Activated gamma-delta T cell (primary cell): ENCODE data around the gene KPTN.

ENCODE experiments used
- DNase-seq: peaks from one replicate; lab custom pipeline; 2025; lab: John Stamatoyannopoulos, UW

The KPTN gene

GRCh38 chr19:47469719-47470118, 14.3 kb downstream of the KPTN start:
- no peak for DNase-seq

- no peak for DNase-seq
Observed at GRCh38 chr19:47469363-47469700, 14.7 kb downstream of the KPTN start.

DNA sequence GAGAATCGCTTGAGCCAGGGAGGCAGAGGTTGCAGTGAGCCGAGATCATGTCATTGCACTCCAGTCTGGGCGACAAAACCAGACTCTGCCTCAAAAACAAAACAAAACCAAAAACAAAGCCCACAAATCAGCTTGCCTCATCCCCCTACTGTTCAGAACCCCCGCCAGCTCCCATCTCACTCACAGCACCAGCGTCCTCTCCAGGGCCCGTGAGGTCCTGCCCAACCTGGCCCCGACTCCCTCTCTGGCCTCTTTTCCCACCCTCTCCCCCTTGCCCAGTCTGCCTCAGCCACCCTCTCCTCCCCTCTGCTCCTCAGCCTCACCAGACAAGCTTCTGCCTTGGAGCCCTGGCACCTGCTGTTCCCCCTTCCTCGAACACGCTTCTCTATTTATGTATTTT, 16.1 kb downstream of the KPTN start:
- DNase-seq, result no peak

GRCh38 chr19:47465957-47466356, 18.1 kb downstream of the KPTN start:
- no peak for DNase-seq

GRCh38 chr19:47464675-47465419, 19.2 kb downstream of the KPTN start:
- no peak for DNase-seq

- no peak for DNase-seq
Observed at GRCh38 chr19:47461876-47462275, 22.1 kb downstream of the KPTN start.

DNA sequence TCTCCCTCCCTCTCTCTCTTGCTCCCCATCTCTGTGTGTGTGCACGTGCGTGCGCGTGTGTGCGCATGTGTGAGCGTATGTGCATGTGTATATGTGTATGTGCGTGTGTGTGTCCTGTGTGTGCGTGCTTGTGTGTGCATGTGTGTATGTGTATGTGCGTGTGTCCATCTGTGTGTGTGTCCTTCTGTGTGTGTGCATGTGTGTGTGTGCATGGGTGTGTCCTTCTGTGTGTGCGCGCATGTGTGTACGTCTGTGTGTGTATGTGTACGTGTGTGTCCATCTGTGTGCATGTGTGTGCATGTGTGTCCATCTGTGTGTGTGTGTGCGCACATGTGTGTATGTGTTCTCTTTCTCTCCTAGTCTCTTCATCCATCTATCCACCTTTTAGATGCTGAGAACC, 24.5 kb downstream of the KPTN start:
- DNase-seq, result no peak

DNA sequence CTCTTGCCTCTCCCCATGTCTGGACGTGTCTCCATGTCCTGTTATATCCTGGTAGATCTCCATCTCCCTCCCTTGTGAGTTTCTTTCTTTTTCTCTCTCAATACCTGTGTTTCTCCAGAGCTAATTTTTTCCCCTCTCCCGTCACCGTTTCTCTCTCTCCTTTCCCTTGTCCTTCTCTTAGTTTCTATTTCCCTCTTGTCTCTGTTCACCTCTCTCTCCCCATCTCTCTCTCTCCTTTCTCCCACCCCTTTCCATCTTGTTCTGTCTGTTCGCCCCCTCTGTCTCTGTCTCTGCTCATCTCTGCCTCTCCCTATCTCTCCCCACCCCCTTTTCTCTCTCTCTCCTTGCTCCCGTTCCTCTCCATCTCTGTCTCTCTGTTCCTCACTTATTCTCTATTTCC, 25.3 kb downstream of the KPTN start:
- no peak for DNase-seq

- no peak for DNase-seq
Observed at GRCh38 chr19:47456721-47457474, 27.1 kb downstream of the KPTN start.

GRCh38 chr19:47450478-47450877, 33.5 kb downstream of the KPTN start:
- DNase-seq, result no peak

DNA sequence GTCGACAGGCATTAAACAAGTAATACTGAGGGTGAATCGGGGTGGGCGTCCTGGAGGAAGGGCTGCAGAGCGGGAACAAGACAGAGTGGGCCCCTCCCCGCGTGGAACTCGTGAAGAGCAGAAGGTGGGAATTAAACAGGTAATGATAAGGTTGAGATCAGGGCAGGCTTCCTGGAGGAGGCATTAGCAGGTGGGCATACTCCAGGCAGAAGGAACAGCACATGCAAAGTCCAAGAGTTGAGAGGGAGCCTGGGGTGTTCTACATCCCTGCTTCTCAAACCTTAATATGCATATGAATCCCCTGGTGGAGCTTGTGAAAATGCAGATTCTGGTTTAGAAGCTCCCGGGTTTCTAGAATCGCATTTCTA, 35.7 kb downstream of the KPTN start:
- no peak for DNase-seq

DNA sequence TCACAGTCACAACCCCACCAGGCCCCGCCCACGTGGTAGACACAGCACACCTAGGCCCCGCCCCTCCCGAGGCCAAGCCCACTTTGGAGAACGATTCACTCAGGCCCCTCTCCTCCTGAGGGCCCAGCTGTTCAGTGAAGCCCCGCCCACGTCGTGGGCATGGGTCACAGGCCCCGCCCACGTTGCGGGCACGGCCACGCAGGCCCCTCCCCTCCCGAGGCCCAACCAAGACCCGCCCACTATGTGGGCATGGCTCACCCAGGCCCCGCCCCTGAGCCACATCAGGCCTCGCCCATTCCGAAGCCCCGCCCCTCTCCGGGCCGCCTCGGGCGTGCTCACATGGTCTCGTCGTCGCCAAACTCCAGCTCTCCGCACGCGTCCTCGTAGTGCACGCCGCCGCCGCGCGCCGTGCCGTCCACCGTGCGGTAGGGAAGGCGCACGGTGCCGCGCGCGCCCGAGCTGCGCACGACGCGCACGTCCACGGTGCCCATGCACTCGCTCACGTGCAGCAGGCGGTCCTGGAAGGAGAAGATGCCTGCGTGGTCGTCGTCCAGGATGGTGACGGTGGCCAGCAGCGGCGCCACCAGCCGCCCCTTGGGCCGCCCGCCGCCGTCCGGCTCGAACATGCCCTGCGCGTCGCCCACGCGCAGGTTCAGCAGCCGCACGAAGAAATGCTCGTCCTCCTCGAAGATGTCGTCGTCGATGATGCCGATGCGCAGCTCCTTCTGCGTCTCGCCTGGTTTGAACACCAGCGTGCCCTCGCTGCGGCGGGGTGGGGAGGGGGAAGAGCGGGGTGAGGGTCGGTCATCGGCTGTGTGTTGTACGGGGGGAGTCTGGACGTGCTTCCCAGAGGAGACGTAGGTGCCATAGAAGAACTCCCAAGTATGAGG, 36.3 kb downstream of the KPTN start:
- peak; percentile 32 for DNase-seq

DNA sequence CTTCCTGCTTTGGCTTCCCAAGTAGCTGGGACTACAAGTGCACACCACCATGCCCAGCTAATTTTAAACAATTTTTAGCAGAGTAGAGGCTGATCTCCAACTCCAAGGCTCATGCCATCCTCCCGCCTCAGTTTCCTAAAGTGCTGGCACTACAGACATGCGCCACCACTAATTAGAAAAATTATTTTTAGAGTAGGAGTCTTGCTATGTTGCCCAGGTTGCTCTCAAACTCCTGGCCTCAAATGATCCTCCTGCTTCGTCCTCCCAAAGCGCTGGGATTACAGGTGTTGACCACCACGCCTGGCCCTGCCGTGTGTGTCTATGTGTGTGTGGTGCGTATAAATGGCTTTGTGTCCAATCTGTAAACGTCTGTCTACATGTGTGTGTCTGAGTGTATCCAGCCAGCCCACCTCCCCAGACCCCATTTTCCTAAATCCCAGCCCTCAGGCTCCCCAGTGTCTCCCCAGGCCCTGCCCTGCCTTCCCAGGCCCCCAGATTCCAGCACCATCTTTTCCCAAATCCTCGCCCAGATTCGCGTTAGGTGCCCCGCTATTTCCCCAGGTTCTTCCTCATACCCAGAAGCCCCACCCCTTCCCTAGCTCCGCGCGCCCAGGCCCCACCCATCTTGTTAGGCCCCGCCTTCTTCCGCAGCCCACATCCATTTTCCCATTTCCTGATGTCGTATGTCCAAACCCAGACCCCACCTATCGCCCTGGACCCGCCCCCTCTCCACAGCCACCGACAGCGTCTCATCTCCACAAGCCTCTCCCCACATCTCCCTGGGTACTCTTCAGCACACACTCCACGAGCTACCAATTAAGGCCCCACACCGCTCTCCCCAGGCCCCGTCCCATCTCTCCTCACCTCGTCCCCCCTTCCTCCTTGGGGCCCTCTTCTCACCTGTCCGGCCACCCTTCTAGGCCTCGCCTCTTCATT, 37.2 kb downstream of the KPTN start:
- DNase-seq, result no peak

GRCh38 chr19:47445937-47446402, 38.0 kb downstream of the KPTN start:
- peak; percentile 34 for DNase-seq

DNA sequence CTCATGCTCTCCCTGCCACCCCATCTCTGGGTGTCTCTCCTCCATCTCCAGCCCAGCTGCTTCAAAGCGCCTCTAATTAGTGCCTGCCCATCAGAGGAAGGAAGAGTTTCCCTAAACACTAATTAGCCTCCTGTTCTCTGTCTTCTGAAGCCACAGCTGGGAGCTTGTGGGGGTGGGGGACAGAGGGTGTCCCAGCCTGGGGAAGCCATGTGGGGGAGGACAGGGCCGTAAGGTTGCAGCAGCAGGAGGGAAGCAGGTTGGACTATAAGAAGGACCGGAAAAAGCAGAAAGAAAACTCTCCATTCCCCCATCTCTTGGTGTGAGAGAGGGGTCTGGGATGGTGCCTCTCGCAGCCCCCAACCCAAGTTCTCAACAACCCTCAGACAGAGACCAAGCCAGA, 38.5 kb downstream of the KPTN start:
- no peak for DNase-seq

GRCh38 chr19:47444388-47444821, 39.6 kb downstream of the KPTN start:
- no peak for DNase-seq

DNA sequence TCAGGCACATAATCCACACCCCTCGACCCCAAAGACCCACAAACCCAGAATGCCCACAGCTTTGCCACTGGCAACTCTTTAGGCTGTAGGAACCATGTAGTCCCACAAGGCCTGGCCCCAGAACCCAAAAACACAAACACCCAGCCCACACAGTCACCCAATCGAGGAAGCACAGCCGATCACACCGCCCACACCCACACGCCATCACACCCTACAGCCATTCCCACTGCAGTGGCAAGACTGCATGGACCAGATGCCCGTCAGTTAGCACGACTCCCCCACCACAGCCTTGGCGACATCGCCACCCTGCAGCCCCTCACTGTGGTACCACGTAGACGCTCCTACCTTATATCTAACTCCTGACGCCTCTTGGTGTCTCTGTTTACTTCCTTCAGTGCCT, 40.7 kb downstream of the KPTN start:
- no peak for DNase-seq

- DNase-seq, result no peak
Observed at GRCh38 chr19:47438793-47439220, 45.2 kb downstream of the KPTN start.

DNA sequence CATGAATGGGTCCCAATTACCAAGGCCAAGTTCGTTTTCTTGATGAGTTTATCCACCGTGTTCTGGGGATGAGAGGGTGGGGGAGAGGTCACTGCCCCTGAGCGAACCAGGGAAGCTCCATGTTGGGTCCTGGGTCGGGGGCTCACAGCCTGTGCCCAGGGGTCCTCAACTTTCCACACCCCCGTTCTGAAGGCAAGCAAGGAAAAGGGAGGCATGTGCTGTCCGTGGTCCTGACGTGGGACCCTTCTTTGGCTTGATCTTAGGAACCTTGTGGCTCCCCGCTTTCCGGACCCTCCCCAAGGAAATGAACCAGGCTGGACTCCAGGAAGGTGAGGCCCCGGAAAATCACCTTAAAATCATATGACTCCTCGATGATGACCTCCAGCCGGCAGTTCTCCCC, 46.5 kb downstream of the KPTN start:
- no peak for DNase-seq

GRCh38 chr19:47436712-47437401, 47.2 kb downstream of the KPTN start:
- DNase-seq, result no peak
